HEK293 (cell line): ENCODE measurements around the gene MN1.

Source experiments
- CTCF ChIA-PET: fragments of 350-600 bp; formaldehyde crosslinking; extraction: SDS; loops from one replicate; lab custom pipeline; 2021; ENCODE audit warnings: antibody characterized with exemption; lab: Yijun Ruan, JAX
- POLR2A ChIA-PET: fragments of 300-600 bp; formaldehyde crosslinking; extraction: SDS; loops from one replicate; lab custom pipeline; 2020; ENCODE audit warnings: antibody characterized with exemption, inconsistent platforms; lab: Yijun Ruan, JAX
- H3K27ac ChIP-seq: fragments of 200-500 bp; sonication (Bioruptor generic); 2 replicates; pipeline ENCODE4 v1.5.1; 2014; ENCODE audit warnings: low read depth, low read length, control low read depth, inconsistent platforms; ENCODE audit errors: extremely low read depth
- H3K36me3 ChIP-seq, 2 experiments: fragments of 200-500 bp in 1 of 2; sonication (Bioruptor generic) in 1 of 2; 1 replicate in 1 of 2; 2 replicates in 1 of 2; pipeline ENCODE4 v1.5.1; 2014 to 2017; ENCODE audit warnings: inconsistent platforms in 2 of 2, low read length in 2 of 2; ENCODE audit not compliant: control insufficient read depth in 2 of 2, insufficient read depth in 1 of 2
- H3K4me1 ChIP-seq: fragments of 200-500 bp; sonication (Bioruptor generic); 2 replicates; pipeline ENCODE4 v1.5.1; 2014; ENCODE audit warnings: mild to moderate bottlenecking, low read length, inconsistent platforms; ENCODE audit not compliant: control insufficient read depth, insufficient read depth
- H3K4me3 ChIP-seq: 2 replicates; pipeline ENCODE4 v1.5.1; 2011; ENCODE audit warnings: low read depth, mild to moderate bottlenecking, control low read depth, low read length, moderate library complexity
- H3K9me3 ChIP-seq: fragments of 200-500 bp; sonication (Bioruptor generic); 2 replicates; pipeline ENCODE4 v1.5.1; 2014; ENCODE audit warnings: low read depth, low read length, inconsistent platforms; ENCODE audit not compliant: control insufficient read depth, insufficient read depth
- HIC1 ChIP-seq: fragments of 450-650 bp; formaldehyde crosslinking; IDR thresholded peaks from 2 replicates; pipeline ENCODE4 v1.5.1; 2016; ENCODE audit warnings: missing biosample characterization, missing genetic modification characterization
- KLF9 ChIP-seq: fragments of 450-650 bp; formaldehyde crosslinking; IDR thresholded peaks from 2 replicates; pipeline ENCODE4 v1.5.1; 2016; ENCODE audit warnings: missing biosample characterization, missing genetic modification characterization, low read depth
- OSR2 ChIP-seq: fragments of 450-650 bp; formaldehyde crosslinking; IDR thresholded peaks from 2 replicates; pipeline ENCODE4 v1.5.1; 2016; ENCODE audit warnings: missing biosample characterization, missing genetic modification characterization
- SETDB1 ChIP-seq: IDR thresholded peaks from one replicate; pipeline ENCODE4 v1.6.1; 2017; ENCODE audit warnings: mild to moderate bottlenecking, low read length, moderate library complexity, mixed read lengths; ENCODE audit not compliant: insufficient read length
- SP7 ChIP-seq: fragments of 450-650 bp; formaldehyde crosslinking; IDR thresholded peaks from 2 replicates; pipeline ENCODE4 v1.5.1; 2016; ENCODE audit warnings: missing biosample characterization, missing genetic modification characterization
- ZBTB17 ChIP-seq: fragments of 450-650 bp; formaldehyde crosslinking; IDR thresholded peaks from 2 replicates; pipeline ENCODE4 v1.5.1; 2016; ENCODE audit warnings: missing biosample characterization, missing genetic modification characterization
- ZBTB8A ChIP-seq: fragments of 450-650 bp; formaldehyde crosslinking; IDR thresholded peaks from 2 replicates; pipeline ENCODE4 v1.5.1; 2016; ENCODE audit warnings: missing biosample characterization, missing genetic modification characterization
- ZNF37A ChIP-seq: fragments of 450-650 bp; IDR thresholded peaks from 2 replicates; pipeline ENCODE4 v1.5.1; 2018; ENCODE audit warnings: missing biosample characterization, missing genetic modification characterization
- ZNF423 ChIP-seq: fragments of 450-650 bp; formaldehyde crosslinking; IDR thresholded peaks from 2 replicates; pipeline ENCODE4 v1.5.1; 2016; ENCODE audit warnings: missing biosample characterization, missing genetic modification characterization
- ZNF513 ChIP-seq: fragments of 450-650 bp; IDR thresholded peaks from 2 replicates; pipeline ENCODE4 v1.5.1; 2018; ENCODE audit warnings: missing biosample characterization, missing genetic modification characterization
- ZNF580 ChIP-seq: fragments of 450-650 bp; formaldehyde crosslinking; IDR thresholded peaks from 2 replicates; pipeline ENCODE4 v1.5.1; 2016; ENCODE audit warnings: missing biosample characterization, missing genetic modification characterization
- ZNF660 ChIP-seq: fragments of 450-650 bp; IDR thresholded peaks from 2 replicates; pipeline ENCODE4 v1.5.1; 2018; ENCODE audit warnings: missing biosample characterization, mild to moderate bottlenecking, missing genetic modification characterization
- ZNF670 ChIP-seq: fragments of 450-650 bp; formaldehyde crosslinking; IDR thresholded peaks from 2 replicates; pipeline ENCODE4 v1.5.1; 2016; ENCODE audit warnings: missing biosample characterization, missing genetic modification characterization, low read depth

Gene MN1

GRCh38 chr22:27772081-27772983, 29.2 kb downstream of the MN1 start:
- H3K36me3 ChIP-seq = no peaks in the 10 kb centered on the region
- no peak for TF ChIP-seq ZNF423 (tag by site-specific recombination)
- TF ChIP-seq OSR2 (tag by site-specific recombination) = peak; percentile 16; the same call in 1 of the 2 replicates
- TF ChIP-seq ZNF670 (tag by site-specific recombination) = no peak
- no peak for TF ChIP-seq KLF9
- TF ChIP-seq SP7 (tag by site-specific recombination) = peak; percentile 93
- peak; percentile 86 for TF ChIP-seq ZBTB8A (tag by site-specific recombination)
- TF ChIP-seq ZNF513 (tag by site-specific recombination) = peak; percentile 84
- TF ChIP-seq ZNF580 = no peak
- TF ChIP-seq SETDB1 = no peak
- H3K4me1 ChIP-seq = 0 out of 2 replicates have a peak, but pooled peaks cover 4% of the 10 kb centered on the region
- no peaks in the 10 kb centered on the region for H3K9me3 ChIP-seq
- no peak overlapping the region for H3K27ac ChIP-seq
- ChIA-PET CTCF (no interaction called here), POLR2A (no interaction called here)
- H3K4me3 ChIP-seq = no peak overlapping the region

GRCh38 chr22:27771637-27772036, 29.9 kb downstream of the MN1 start:
- TF ChIP-seq ZNF580 = no peak
- no peak for TF ChIP-seq ZNF37A (tag by site-specific recombination)
- 0 out of 2 replicates have a peak, but pooled peaks have one; percentile 42 for TF ChIP-seq ZNF660 (tag by site-specific recombination)
- no peaks in the 10 kb centered on the region for H3K36me3 ChIP-seq
- H3K4me1 ChIP-seq = 0 out of 2 replicates have a peak, but pooled peaks cover 4% of the 10 kb centered on the region
- ChIA-PET POLR2A (no interaction called here), CTCF (no interaction called here)
- no peaks in the 10 kb centered on the region for H3K9me3 ChIP-seq
- no peak overlapping the region for H3K4me3 ChIP-seq
- no peak overlapping the region for H3K27ac ChIP-seq

GRCh38 chr22:27769012-27769411, 32.5 kb downstream of the MN1 start:
- H3K36me3 ChIP-seq = peaks cover 0 to 11% of the 10 kb centered on the region in 2 experiments; a peak in 1 of 3 replicates
- no peak overlapping the region for H3K27ac ChIP-seq
- no peaks in the 10 kb centered on the region for H3K4me1 ChIP-seq
- no peaks in the 10 kb centered on the region for H3K9me3 ChIP-seq
- CTCF ChIA-PET = no interaction called here
- POLR2A ChIA-PET = interaction anchor here (0.7 kb wide), 1 partner anchor 20 kb away, joined by 3 read pairs; no protein-coding TSS in a partner anchor
- no peak overlapping the region for H3K4me3 ChIP-seq
- peak; percentile 59 for TF ChIP-seq ZBTB17 (tag by site-specific recombination)
- no peak for TF ChIP-seq HIC1 (tag by site-specific recombination)
- TF ChIP-seq, all 188 proteins: peak for 1
